ENCODE measurements around the gene SLC25A39. TPM values are rescaled to one million over a fixed set of nuclear protein-coding genes. Genes with fewer than 3 reads are reported as not detected.

Gene SLC25A39
- total and polyA plus RNA-seq, 2 of the 13 experiments (the other 11 are each of a cell fraction or from before 2014, with no cell fraction given) = 144 to 151 TPM

- peaks cover 54% of the 10 kb centered on the region for H3K4me1 ChIP-seq (ENCODE audit: insufficient read depth, low read length)
- no peaks in the 10 kb centered on the region for H3K9me3 ChIP-seq (ENCODE audit: low read length)
- in situ Hi-C loops (cut with HindIII; ENCODE audit: extremely low pct_ligation_motif_present, low pct_unique_long_range_greater_than_20kb) (no loop called here), intact Hi-C loops (cut with micrococcal nuclease; ENCODE audit: unreplicated experiment) (no loop called here)
- H3K4me2 ChIP-seq (ENCODE audit: low read depth, low read length) = no peak overlapping the region
- no peaks in the 10 kb centered on the region for H3K79me2 ChIP-seq (ENCODE audit: insufficient read depth, low read length)
- H3K27ac ChIP-seq (ENCODE audit: extremely low read length, insufficient read depth, low read length) = no peak overlapping the region
- no peak overlapping the region for H2AFZ ChIP-seq (ENCODE audit: low read length)
- ATAC-seq = no peak
- POLR2A ChIA-PET = no interaction called here
- H3K4me3 ChIP-seq (replicated peaks in 1 of 3; ENCODE audit: insufficient read depth in 1 of 3, low read depth in 2 of 3, low read length in 3 of 3) = no peak overlapping the region
- no peak for FAIRE-seq
- CTCF ChIA-PET (ENCODE audit: low intra/inter-chr PET ratio, low total read pairs) = no interaction called here
- no peaks in the 10 kb centered on the region for H3K36me3 ChIP-seq (replicated peaks in 1 of 2; ENCODE audit: control insufficient read depth in 1 of 2, insufficient read depth in 2 of 2, low read length in 2 of 2)
- no peak for DNase-seq (ENCODE audit: low spot score)
- no peak overlapping the region for H3K9ac ChIP-seq (ENCODE audit: insufficient read depth, low read depth, low read length)
- H4K20me1 ChIP-seq (ENCODE audit: insufficient read depth, low read length) = no peaks in the 10 kb centered on the region
- WGBS (ENCODE audit: low lambda C conversion rate) = 14% methylated on average over 2 of the region's 2 CpGs
- no TSS peak for BruUV-seq (replicated peaks)
- H3K27me3 ChIP-seq (ENCODE audit: control insufficient read depth in 1 of 2, insufficient read depth in 2 of 2, low read length in 2 of 2) = peaks cover 7 to 40% of the 10 kb centered on the region in 2 experiments; a peak in 4 of 5 replicates
- TF ChIP-seq ZNF446 (CRISPR knock-in tag; IDR thresholded peaks at IDR 0.05) (no peak), GLMP (CRISPR knock-in tag; IDR thresholded peaks at IDR 0.05; ENCODE audit: borderline replicate concordance) (no peak), ARNTL (CRISPR knock-in tag; IDR thresholded peaks at IDR 0.05) (no peak), SYNCRIP (IDR thresholded peaks at IDR 0.05; ENCODE audit: insufficient read depth, low read depth, low read length) (no peak), NFE2L1 (CRISPR knock-in tag; IDR thresholded peaks at IDR 0.05; ENCODE audit: borderline replicate concordance) (no peak), NCOA5 (CRISPR knock-in tag; IDR thresholded peaks at IDR 0.05) (no peak), TFAP4 (IDR thresholded peaks at IDR 0.05; ENCODE audit: borderline replicate concordance, low read depth) (no peak), SP2 (CRISPR knock-in tag; IDR thresholded peaks at IDR 0.05) (no peak), SKI (IDR thresholded peaks at IDR 0.05; ENCODE audit: partially characterized antibody) (no peak), ZNF30 (CRISPR knock-in tag; IDR thresholded peaks at IDR 0.05) (no peak), DBP (CRISPR knock-in tag; IDR thresholded peaks at IDR 0.05; ENCODE audit: not compliant biosample characterization) (no peak), SNAPC5 (CRISPR knock-in tag; IDR thresholded peaks at IDR 0.05; ENCODE audit: borderline replicate concordance) (no peak), ZNF737 (CRISPR knock-in tag; IDR thresholded peaks at IDR 0.05; ENCODE audit: borderline replicate concordance) (no peak), LRRFIP1 (CRISPR knock-in tag; conservative IDR thresholded peaks at IDR 0.05) (no peak), CEBPG (CRISPR knock-in tag; IDR thresholded peaks at IDR 0.05) (no peak), MYC (CRISPR knock-in tag; IDR thresholded peaks at IDR 0.05; ENCODE audit: borderline replicate concordance) (no peak), NFE2 (CRISPR knock-in tag; IDR thresholded peaks at IDR 0.05) (no peak)
Observed at GRCh38 chr17:44310188-44310587, 14.4 kb downstream of the SLC25A39 start.
